OCI-LY3 (cell line): Measurements from ENCODE around the gene MGAT4B.
"Not testable (repeated sequence)": the region's sequence is repeated elsewhere in the genome, so short reads cannot be mapped to it uniquely, and the experiment has no call there.

Experiments
- H2AFZ ChIP-seq: fragments of 200-600, 300-600 bp; shearing (Covaris generic); 2 replicates; pipeline ENCODE4 v1.6.0; 2014; ENCODE audit warnings: antibody characterized with exemption, low read depth, low read length
- H3K27ac ChIP-seq: fragments of 200-600, 300-600 bp; sonication (generic); 2 replicates; pipeline ENCODE4 v1.5.1; 2014; ENCODE audit warnings: mild to moderate bottlenecking, low read length, moderate library complexity, mixed read lengths
- H3K27me3 ChIP-seq: fragments of 200-600, 300-600 bp; sonication (generic); 2 replicates; pipeline ENCODE4 v1.6.1; 2014; ENCODE audit warnings: low read depth, low read length, mixed read lengths
- H3K36me3 ChIP-seq: fragments of 200-600, 300-600 bp; sonication (generic); replicated peaks from 2 replicates; pipeline ENCODE3; 2014; ENCODE audit warnings: low read depth, low read length, mixed read lengths
- H3K4me1 ChIP-seq: fragments of 300-600, 200-600 bp; sonication (generic); 2 replicates; pipeline ENCODE4 v1.6.1; 2014; ENCODE audit warnings: low read length, mixed read lengths
- H3K4me2 ChIP-seq: fragments of 200-600, 300-600 bp; sonication (generic); 2 replicates; pipeline ENCODE4 v1.6.1; 2014; ENCODE audit warnings: low read length, mixed read lengths
- H3K4me3 ChIP-seq: fragments of 300-600, 200-600 bp; sonication (generic); 2 replicates; pipeline ENCODE4 v1.5.1; 2014; ENCODE audit warnings: antibody characterized with exemption, mild to moderate bottlenecking, low read length, moderate library complexity
- H3K79me2 ChIP-seq: fragments of 300-600, 200-600 bp; shearing (Covaris generic); 2 replicates; pipeline ENCODE4 v1.6.1; 2014; ENCODE audit warnings: mild to moderate bottlenecking, low read length, mixed read lengths
- H3K9ac ChIP-seq: fragments of 300-600, 200-600 bp; shearing (Covaris generic); 2 replicates; pipeline ENCODE4 v1.6.0; 2014; ENCODE audit warnings: mild to moderate bottlenecking, low read length, moderate library complexity
- H3K9me3 ChIP-seq: fragments of 200-600, 300-600 bp; shearing (Covaris generic); 2 replicates; pipeline ENCODE4 v1.6.1; 2014; ENCODE audit warnings: low read length, mixed read lengths; ENCODE audit not compliant: insufficient read depth
- H4K20me1 ChIP-seq: fragments of 200-600, 300-600 bp; sonication (generic); 2 replicates; pipeline ENCODE4 v1.6.1; 2016; ENCODE audit warnings: low read length, mixed read lengths; ENCODE audit not compliant: insufficient read depth
- CTCF ChIP-seq: fragments of 200-600, 300-600 bp; sonication (generic); IDR thresholded peaks from 2 replicates; pipeline ENCODE4 v1.5.1; 2014; ENCODE audit warnings: antibody characterized with exemption, low read length, low read depth
- EZH2phosphoT487 ChIP-seq: fragments of 200-600 bp; shearing (Covaris generic); IDR thresholded peaks from 2 replicates; pipeline ENCODE4 v1.6.1; 2018; ENCODE audit warnings: antibody characterized with exemption, mixed run types, low read depth

MGAT4B gene

GRCh38 chr5:179837076-179838011 is 30.7 kb upstream of the MGAT4B start:
- H3K9ac ChIP-seq, result no peak overlapping the region
- H3K36me3 ChIP-seq, result peaks cover 61% of the 10 kb centered on the region
- no peak overlapping the region for H3K27ac ChIP-seq
- H3K4me2 ChIP-seq, result no peak overlapping the region
- no peaks in the 10 kb centered on the region for H3K27me3 ChIP-seq
- H3K4me3 ChIP-seq, result no peak overlapping the region
- TF ChIP-seq EZH2phosphoT487, result no peak
- TF ChIP-seq CTCF, result no peak
- H3K9me3 ChIP-seq, result no peaks in the 10 kb centered on the region
- peaks cover 22% of the 10 kb centered on the region; the same call in 1 of the 2 replicates for H4K20me1 ChIP-seq
- peaks cover 5% of the 10 kb centered on the region; the same call in 1 of the 2 replicates for H3K79me2 ChIP-seq
- no peak overlapping the region for H2AFZ ChIP-seq
- no peaks in the 10 kb centered on the region for H3K4me1 ChIP-seq

- TF ChIP-seq EZH2phosphoT487 (no peak), CTCF (no peak)
- Histone ChIP-seq H3K4me1 (no peaks in the 10 kb centered on the region), H3K27ac (no peak overlapping the region), H4K20me1 (peaks cover 26% of the 10 kb centered on the region; the same call in 1 of the 2 replicates), H3K79me2 (peaks cover 7% of the 10 kb centered on the region; the same call in 1 of the 2 replicates), H2AFZ (no peak overlapping the region), H3K4me2 (no peak overlapping the region), H3K4me3 (no peak overlapping the region), H3K9ac (no peak overlapping the region), H3K27me3 (no peaks in the 10 kb centered on the region), H3K9me3 (no peaks in the 10 kb centered on the region), H3K36me3 (peaks cover 59% of the 10 kb centered on the region)
Observed at GRCh38 chr5:179836225-179837019, 29.8 kb upstream of the MGAT4B start.

GRCh38 chr5:179834871-179835270 is 28.2 kb upstream of the MGAT4B start:
- H3K9ac ChIP-seq, H3K27me3 ChIP-seq, H3K9me3 ChIP-seq, H2AFZ ChIP-seq, H3K4me2 ChIP-seq, H3K27ac ChIP-seq, H3K4me3 ChIP-seq, H3K4me1 ChIP-seq: not testable (repeated sequence)
- peaks cover 65% of the 10 kb centered on the region for H3K36me3 ChIP-seq
- peaks cover 26% of the 10 kb centered on the region; the same call in 1 of the 2 replicates for H4K20me1 ChIP-seq
- H3K79me2 ChIP-seq, result peaks cover 11% of the 10 kb centered on the region; the same call in 1 of the 2 replicates

- H3K9ac ChIP-seq, result no peak overlapping the region
- no peak for TF ChIP-seq CTCF
- no peak for TF ChIP-seq EZH2phosphoT487
- no peaks in the 10 kb centered on the region for H3K27me3 ChIP-seq
- H3K79me2 ChIP-seq, result peaks cover 16% of the 10 kb centered on the region; the same call in 1 of the 2 replicates
- H3K4me3 ChIP-seq, result no peak overlapping the region
- no peak overlapping the region for H3K27ac ChIP-seq
- H3K4me2 ChIP-seq, result no peak overlapping the region
- H3K9me3 ChIP-seq, result no peaks in the 10 kb centered on the region
- H3K36me3 ChIP-seq, result peaks cover 68% of the 10 kb centered on the region
- no peak overlapping the region for H2AFZ ChIP-seq
- peaks cover 24% of the 10 kb centered on the region; the same call in 1 of the 2 replicates for H4K20me1 ChIP-seq
- no peaks in the 10 kb centered on the region for H3K4me1 ChIP-seq
Observed at GRCh38 chr5:179834120-179834519, 27.5 kb upstream of the MGAT4B start.
